Stimulated activated CD8-positive, alpha-beta memory T cell treated with anti-CD3 and anti-CD28 coated beads, Interleukin-15, amount 100 ng/mL, for 24 hours (primary cell): ENCODE measurements around the gene NKAIN2.
"Not testable (repeated sequence)": the region's sequence is repeated elsewhere in the genome, so short reads cannot be mapped to it uniquely, and the experiment has no call there.

Source experiments
- DNase-seq: peaks from one replicate; pipeline ENCODE4 v3.0.0-alpha.2; 2020; ENCODE audit warnings: low read depth

The NKAIN2 gene

GRCh38 chr6:124438546-124439065, 634.9 kb downstream of the NKAIN2 start:
- no peak for DNase-seq

DNA sequence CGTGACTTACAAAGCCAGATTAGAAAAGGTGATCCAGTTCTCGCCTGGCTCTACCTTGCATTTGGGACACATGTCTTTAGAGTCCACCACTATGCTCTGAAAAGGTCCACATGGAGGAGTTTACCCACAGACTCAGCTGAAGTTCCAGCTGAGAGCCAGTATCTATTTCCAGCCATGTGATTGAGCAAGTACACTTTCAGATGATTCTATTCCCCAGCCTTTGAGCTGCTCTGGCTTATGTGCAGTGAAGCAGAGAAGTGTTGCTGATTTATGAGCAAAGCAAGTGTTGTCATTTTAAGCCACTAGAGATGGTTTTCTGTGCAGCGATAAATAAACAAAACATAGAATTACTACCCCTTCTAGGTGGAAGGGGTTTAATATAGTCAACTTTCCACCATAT, 637.8 kb downstream of the NKAIN2 start:
- no peak for DNase-seq

- DNase-seq: no peak
These were observed 639.9 kb downstream of the NKAIN2 start for GRCh38 chr6:124443541-124443940.

DNA sequence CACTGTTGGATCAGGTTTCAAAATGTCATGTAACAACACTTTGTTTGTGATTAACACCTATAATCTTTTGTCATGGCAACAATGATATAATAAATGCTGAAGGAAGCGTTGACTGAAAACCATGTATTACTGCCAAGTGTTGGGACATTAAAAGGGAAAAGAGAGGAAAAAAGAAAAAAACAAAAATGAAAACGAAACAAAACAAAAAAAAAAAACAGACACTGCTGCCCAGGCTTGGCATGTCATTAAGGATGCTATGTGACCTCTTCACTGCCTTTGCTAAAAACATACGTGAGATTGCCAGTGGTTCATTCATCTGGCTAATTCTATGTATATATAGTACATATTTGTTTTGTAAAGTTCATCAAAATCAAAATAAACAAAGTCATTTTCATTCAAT, 641.9 kb downstream of the NKAIN2 start:
- DNase-seq: no peak

- DNase-seq: no peak
These were observed 643.3 kb downstream of the NKAIN2 start for GRCh38 chr6:124446961-124447360.

GRCh38 chr6:124459268-124459667, 655.6 kb downstream of the NKAIN2 start:
- no peak for DNase-seq

GRCh38 chr6:124462750-124463149, 659.1 kb downstream of the NKAIN2 start:
- no peak for DNase-seq

DNA sequence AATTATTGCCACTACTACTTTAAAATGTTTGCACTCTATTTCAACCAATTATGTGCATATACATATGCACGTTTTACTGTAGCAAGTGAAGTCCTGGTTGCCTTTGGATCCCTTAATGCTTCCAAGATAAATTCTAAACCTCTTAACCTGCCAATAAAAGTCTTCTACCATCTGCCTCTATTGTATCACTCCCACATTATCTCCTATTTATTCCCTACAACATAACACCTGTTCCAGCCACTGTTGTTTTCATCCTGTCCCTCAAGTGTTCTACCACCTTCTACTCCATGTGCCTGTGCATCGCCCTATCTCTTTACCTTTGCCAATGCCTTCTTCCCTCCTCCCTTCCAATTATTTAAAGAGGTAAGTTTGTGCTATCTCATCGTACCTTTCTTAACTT, 659.6 kb downstream of the NKAIN2 start:
- DNase-seq: no peak

- not testable (repeated sequence) for DNase-seq
These were observed 660.9 kb downstream of the NKAIN2 start for GRCh38 chr6:124464600-124464999.

- DNase-seq: no peak
These were observed 663.3 kb downstream of the NKAIN2 start for GRCh38 chr6:124466949-124467348.

GRCh38 chr6:124467366-124467765, 663.7 kb downstream of the NKAIN2 start:
- DNase-seq: no peak

GRCh38 chr6:124470803-124471202, 667.1 kb downstream of the NKAIN2 start:
- DNase-seq: no peak

- DNase-seq: no peak
These were observed 671.5 kb downstream of the NKAIN2 start for GRCh38 chr6:124475176-124475575.

GRCh38 chr6:124478906-124479305, 675.2 kb downstream of the NKAIN2 start:
- no peak for DNase-seq

GRCh38 chr6:124479991-124480430, 676.3 kb downstream of the NKAIN2 start:
- no peak for DNase-seq

GRCh38 chr6:124482071-124482491, 678.4 kb downstream of the NKAIN2 start:
- no peak for DNase-seq

- DNase-seq: no peak
These were observed 684.2 kb downstream of the NKAIN2 start for GRCh38 chr6:124487623-124488431.

DNA sequence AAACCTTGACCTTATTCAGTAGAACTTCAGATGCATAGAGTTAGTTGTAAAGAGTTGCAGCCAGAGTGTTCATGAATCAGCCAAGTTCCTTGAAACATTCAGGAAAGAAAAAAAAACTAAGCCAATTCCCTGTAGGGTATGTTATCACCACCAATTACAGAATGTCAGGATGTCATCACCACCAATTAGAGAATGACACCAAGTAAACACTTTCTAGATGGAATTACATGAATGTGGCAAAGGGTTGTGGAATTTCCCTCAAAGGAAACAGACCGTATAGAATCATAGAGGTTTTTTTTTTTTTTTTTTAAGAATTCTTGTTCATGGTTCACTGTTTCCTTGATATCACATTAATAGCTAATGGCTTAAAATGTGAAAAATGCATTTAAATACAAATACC, 686.5 kb downstream of the NKAIN2 start:
- DNase-seq: no peak

- DNase-seq: no peak
These were observed 689.6 kb downstream of the NKAIN2 start for GRCh38 chr6:124493259-124493658.

DNA sequence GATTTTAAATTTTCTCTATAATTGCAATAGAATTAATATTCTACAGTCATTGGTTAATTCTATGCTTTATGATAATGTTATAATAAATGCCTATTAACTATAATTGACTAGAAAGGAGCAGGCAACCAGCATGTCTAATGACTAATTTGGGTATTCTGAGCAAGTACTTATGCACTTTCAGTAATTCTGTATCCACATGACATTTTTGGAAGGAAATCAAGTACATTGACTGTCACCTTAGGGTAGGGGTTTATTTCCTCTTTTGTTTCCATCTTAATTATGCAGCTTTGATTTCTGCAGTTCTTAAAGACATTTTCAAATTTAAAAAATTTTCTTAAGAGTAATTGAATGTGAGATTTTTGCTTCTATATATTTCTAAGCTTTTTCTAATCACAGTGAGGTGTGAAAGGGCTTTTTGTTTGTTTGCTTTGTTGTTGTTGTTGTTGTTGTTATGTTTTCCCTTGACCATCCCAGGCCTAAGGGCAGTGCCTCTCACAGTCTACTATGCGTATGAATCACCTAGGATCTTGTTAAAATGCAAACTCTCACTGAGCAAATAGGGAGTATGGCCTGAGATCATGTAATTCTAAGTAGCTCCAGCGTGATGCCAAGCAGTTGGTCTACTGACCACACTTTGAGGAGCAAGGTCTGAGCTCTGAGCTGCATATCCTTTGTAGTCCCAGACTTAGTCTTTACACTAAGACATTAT, 691.4 kb downstream of the NKAIN2 start:
- DNase-seq: no peak

GRCh38 chr6:124495665-124496190, 692.1 kb downstream of the NKAIN2 start:
- DNase-seq: no peak

DNA sequence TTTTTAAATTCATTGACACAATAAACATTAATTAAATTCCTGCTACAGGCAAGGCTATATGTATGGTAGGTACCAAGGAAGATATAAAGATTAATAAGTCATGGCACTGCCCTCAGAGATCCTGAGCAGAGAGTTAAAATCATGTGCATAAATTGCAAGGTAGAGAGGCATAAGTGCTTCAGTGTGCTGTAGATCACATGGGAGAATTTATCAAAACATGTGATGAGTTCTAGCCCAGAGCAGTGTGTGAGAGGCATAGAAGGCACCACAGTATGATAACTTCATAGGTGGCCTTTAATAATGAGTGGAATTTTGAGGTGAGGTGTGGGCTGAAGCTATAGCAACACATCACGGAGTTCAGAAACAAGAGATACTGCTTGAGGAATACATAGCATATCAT, 692.7 kb downstream of the NKAIN2 start:
- DNase-seq: no peak

DNA sequence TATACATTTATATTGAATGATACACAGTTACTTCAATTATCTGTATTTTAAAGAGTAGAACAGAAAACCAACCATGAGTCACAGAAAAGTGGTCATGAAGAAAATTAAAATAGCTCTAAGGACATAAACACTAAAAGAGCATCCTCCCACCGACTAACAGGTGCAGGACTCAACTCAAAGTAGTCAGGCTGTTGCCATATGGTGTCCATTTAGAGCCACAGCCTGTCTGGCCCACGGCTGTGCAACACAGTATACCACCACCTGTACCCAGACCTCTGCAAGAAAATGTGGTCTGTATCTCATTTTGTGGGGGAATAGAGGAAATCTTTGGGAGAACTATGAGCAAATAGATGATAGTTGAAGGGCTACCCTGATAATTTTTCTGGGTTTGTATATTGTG, 708.8 kb downstream of the NKAIN2 start:
- no peak for DNase-seq
